ENCODE results near the gene XKR7.
A peak's percentile ranks its signal among the peaks of the same experiment; 100 is the strongest.

Gene XKR7

GRCh38 chr20:32050851-32051556 lies 83.1 kb downstream of the XKR7 start:
- DNase-seq, result peak; percentile 97

- DNase-seq, result no peak
These were observed 83.8 kb downstream of the XKR7 start for GRCh38 chr20:32051720-32052089.

GRCh38 chr20:32052090-32052777 lies 84.3 kb downstream of the XKR7 start, which contains the start of gene HCK:
HCK (plus strand) TSS chr20:32052242.
- peak; percentile 93 for DNase-seq

GRCh38 chr20:32052778-32053362 lies 84.9 kb downstream of the XKR7 start:
- peak; percentile 97 for DNase-seq
